A549 (cell line): ENCODE data around the gene PLCB1. TPM values are rescaled to one million over a fixed set of nuclear protein-coding genes. Genes with fewer than 3 reads are reported as not detected.
A peak's percentile ranks its signal among the peaks of the same experiment; 100 is the strongest.

Experiments used
- ATAC-seq, 2 experiments: fragments of 200-7000 bp in 1 of 2; fragments of >200 bp in 1 of 2; cut with Nextera tagmentation in 1 of 2; cut with Tn5 transposase in 1 of 2; 3 replicates each; pipeline versions ENCODE4 v1.8.0 to v1.9.1; 2018 to 2020; ENCODE audit warnings: mild to moderate bottlenecking in 1 of 2, moderate library complexity in 1 of 2
- CTCF ChIA-PET: fragments of 300-600 bp; sonication (Branson Sonifier 250); formaldehyde crosslinking; extraction: SDS; loops from one replicate; lab custom pipeline; 2021; ENCODE audit warnings: antibody characterized with exemption, inconsistent platforms; lab: Yijun Ruan, JAX
- POLR2A ChIA-PET: fragments of 350-600 bp; formaldehyde crosslinking; extraction: SDS; loops from one replicate; lab custom pipeline; 2021; ENCODE audit warnings: antibody characterized with exemption, inconsistent platforms; lab: Yijun Ruan, JAX
- DNase-seq, 2 experiments: peaks; one replicate each; pipeline versions ENCODE4 v3.0.0 to v3.0.0-alpha.2; 2011 to 2016; ENCODE audit warnings: low read depth in 1 of 2, low spot score in 1 of 2
- FAIRE-seq: peaks from 2 replicates; lab custom pipeline; 2011; peaks lifted over from hg19 to GRCh38; lab: Jason Lieb, UNC
- H3K27ac ChIP-seq, 2 experiments: fragments of >200 bp; sonication (Bioruptor Twin); formaldehyde crosslinking; 3 replicates each; pipeline ENCODE4 v1.5.1; 2016 to 2017
- H3K4me1 ChIP-seq: fragments of >200 bp; sonication (Bioruptor Twin); formaldehyde crosslinking; 3 replicates; pipeline ENCODE4 v1.6.1; 2016
- H3K4me2 ChIP-seq: fragments of >200 bp; sonication (Bioruptor Twin); formaldehyde crosslinking; 3 replicates; pipeline ENCODE4 v1.6.1; 2016
- H3K4me3 ChIP-seq: fragments of >200 bp; sonication (Bioruptor Twin); formaldehyde crosslinking; 3 replicates; pipeline ENCODE4 v1.5.1; 2016
- H3K9me3 ChIP-seq: fragments of >200 bp; sonication (Bioruptor Twin); formaldehyde crosslinking; 3 replicates; pipeline ENCODE4 v1.6.1; 2016
- BHLHE40 ChIP-seq: IDR thresholded peaks from 2 replicates; pipeline ENCODE4 v1.6.1; 2012; ENCODE audit warnings: low read depth, low read length, inconsistent platforms
- CBX2 ChIP-seq: fragments of 200-600 bp; sonication (generic); IDR thresholded peaks from 2 replicates; pipeline ENCODE4 v1.6.1; 2016; ENCODE audit warnings: low read depth, mild to moderate bottlenecking, borderline replicate concordance
- CHD2 ChIP-seq: fragments of 150-350 bp; IDR thresholded peaks from 2 replicates; pipeline ENCODE4 v1.6.1; 2014; ENCODE audit warnings: low read length; ENCODE audit not compliant: partially characterized antibody
- CHD4 ChIP-seq: fragments of 200-600 bp; sonication (generic); IDR thresholded peaks from 2 replicates; pipeline ENCODE4 v1.6.1; 2016; ENCODE audit warnings: antibody characterized with exemption, mild to moderate bottlenecking, borderline replicate concordance
- EHF ChIP-seq: fragments of 250-450 bp; sonication (Bioruptor Pico); IDR thresholded peaks from 2 replicates; pipeline ENCODE4 v1.5.0; 2020; ENCODE audit warnings: mild to moderate bottlenecking
- EHMT2 ChIP-seq: fragments of 200-600 bp; sonication (generic); IDR thresholded peaks from 2 replicates; pipeline ENCODE4 v1.6.1; 2016; ENCODE audit warnings: antibody characterized with exemption, low read depth, mild to moderate bottlenecking, moderate library complexity
- FOSB ChIP-seq: fragments of 250-450 bp; sonication (Bioruptor Pico); IDR thresholded peaks from 2 replicates; pipeline ENCODE4 v1.5.0; 2020; ENCODE audit warnings: mild to moderate bottlenecking, moderate library complexity
- GATA3 ChIP-seq: IDR thresholded peaks from 2 replicates; pipeline ENCODE4 v1.6.1; 2012; ENCODE audit warnings: borderline replicate concordance
- HDAC2 ChIP-seq: fragments of 200-600 bp; sonication (generic); IDR thresholded peaks from 2 replicates; pipeline ENCODE4 v1.6.1; 2016
- HOXA7 ChIP-seq: fragments of 250-450 bp; sonication (Bioruptor Pico); IDR thresholded peaks from 2 replicates; pipeline ENCODE4 v1.5.0; 2020; ENCODE audit warnings: mild to moderate bottlenecking, moderate library complexity
- HOXB13 ChIP-seq: fragments of 250-450 bp; sonication (Bioruptor Pico); IDR thresholded peaks from 2 replicates; pipeline ENCODE4 v1.5.0; 2020; ENCODE audit warnings: low read depth, mild to moderate bottlenecking, moderate library complexity
- JUNB ChIP-seq: fragments of >200 bp; sonication (Bioruptor Twin); formaldehyde crosslinking; IDR thresholded peaks from 2 replicates; pipeline ENCODE4 v1.6.1; 2016
- KDM1A ChIP-seq: fragments of 200-600 bp; sonication (generic); IDR thresholded peaks from 2 replicates; pipeline ENCODE4 v1.6.1; 2016; ENCODE audit warnings: low read depth, mild to moderate bottlenecking
- KDM5A ChIP-seq: fragments of 200-600 bp; sonication (generic); IDR thresholded peaks from 2 replicates; pipeline ENCODE4 v1.6.1; 2016; ENCODE audit warnings: antibody characterized with exemption, mild to moderate bottlenecking
- MAFK ChIP-seq: fragments of 450-650 bp; IDR thresholded peaks from 2 replicates; pipeline ENCODE4 v1.6.1; 2014; ENCODE audit not compliant: partially characterized antibody
- MYC ChIP-seq: IDR thresholded peaks from 2 replicates; pipeline ENCODE4 v1.6.1; 2012; ENCODE audit warnings: mild to moderate bottlenecking, inconsistent platforms, low read length, improper control_type of control experiment, borderline replicate concordance
- NPAS2 ChIP-seq: fragments of 250-450 bp; sonication (Bioruptor Pico); IDR thresholded peaks from 2 replicates; pipeline ENCODE4 v1.8.0; 2022; ENCODE audit warnings: mild to moderate bottlenecking, moderate library complexity, borderline replicate concordance
- PHF8 ChIP-seq: fragments of 200-600 bp; sonication (generic); IDR thresholded peaks from 2 replicates; pipeline ENCODE4 v1.6.1; 2016; ENCODE audit warnings: low read depth, mild to moderate bottlenecking, antibody characterized with exemption, moderate library complexity, borderline replicate concordance
- RARB ChIP-seq: fragments of 250-450 bp; sonication (Bioruptor Pico); IDR thresholded peaks from 2 replicates; pipeline ENCODE4 v1.8.0; 2021; ENCODE audit warnings: mild to moderate bottlenecking, moderate library complexity
- RCOR1 ChIP-seq: fragments of 150-350 bp; IDR thresholded peaks from 2 replicates; pipeline ENCODE4 v1.6.1; 2014; ENCODE audit warnings: antibody characterized with exemption, low read length, low read depth
- RFX5 ChIP-seq: fragments of 450-650 bp; IDR thresholded peaks from 2 replicates; pipeline ENCODE4 v1.7.1; 2014; ENCODE audit warnings: antibody characterized with exemption, mild to moderate bottlenecking, moderate library complexity
- SMC3 ChIP-seq: fragments of >200 bp; sonication (Bioruptor Twin); formaldehyde crosslinking; IDR thresholded peaks from 3 replicates; pipeline ENCODE4 v1.6.1; 2018; ENCODE audit warnings: inconsistent platforms
- SREBF2 ChIP-seq: fragments of 450-650 bp; IDR thresholded peaks from 2 replicates; pipeline ENCODE4 v1.6.1; 2014; ENCODE audit warnings: mild to moderate bottlenecking, moderate library complexity
- ZNF302 ChIP-seq: fragments of 250-450 bp; sonication (Bioruptor Pico); IDR thresholded peaks from 2 replicates; pipeline ENCODE4 v1.9.0; 2021; ENCODE audit warnings: inconsistent platforms, mild to moderate bottlenecking, moderate library complexity
- ZSCAN20 ChIP-seq: fragments of 250-450 bp; sonication (Bioruptor Pico); IDR thresholded peaks from 2 replicates; pipeline ENCODE4 v1.8.0; 2022; ENCODE audit warnings: mild to moderate bottlenecking, moderate library complexity
- WGBS: methylation state at CpG from one replicate; pipeline ENCODE4 v1.1.6; 2017; ENCODE audit errors: missing lambda C conversion rate; 5-methylcytosine and 5-hydroxymethylcytosine counted together
- polyA plus RNA-seq, 4 experiments: library from polyadenylated mRNA; depleted of rRNA in 3 of 4; stranded (reverse); fragments of >200 nt; fragmentation: RNase III in 1 of 4; extraction: RNeasy Plus Mini Kit Qiagen cat#74134 plus additional on column Dnase treatment in 1 of 4; gene quantifications; 2 replicates in 3 of 4; 3 replicates in 1 of 4; pipeline ENCODE4 v1.2.3, GENCODE V29; 2011 to 2017
- TF ChIP-seq, protein P1 (sequence below): fragments of >200 bp; sonication (Bioruptor Twin); formaldehyde crosslinking; IDR thresholded peaks from 2 replicates; pipeline ENCODE4 v1.6.1; 2016
- TF ChIP-seq, protein P2 (sequence below): fragments of 150-350 bp; IDR thresholded peaks from 2 replicates; pipeline ENCODE4 v1.6.1; 2014; ENCODE audit warnings: low read depth, mild to moderate bottlenecking, low read length
- TF ChIP-seq, protein P3 (sequence below): fragments of >200 bp; sonication (Bioruptor Twin); formaldehyde crosslinking; IDR thresholded peaks from 3 replicates; pipeline ENCODE4 v1.5.1; 2016
- TF ChIP-seq, protein P4 (sequence below): fragments of 250-450 bp; sonication (Bioruptor Pico); IDR thresholded peaks from 2 replicates; pipeline ENCODE4 v1.5.0; 2021; ENCODE audit warnings: mild to moderate bottlenecking, moderate library complexity, borderline replicate concordance

PLCB1 gene
- polyA plus RNA-seq, 2 of the 4 experiments (the other 2 are of a cell fraction): 0.97 to 6.3 TPM

DNA sequence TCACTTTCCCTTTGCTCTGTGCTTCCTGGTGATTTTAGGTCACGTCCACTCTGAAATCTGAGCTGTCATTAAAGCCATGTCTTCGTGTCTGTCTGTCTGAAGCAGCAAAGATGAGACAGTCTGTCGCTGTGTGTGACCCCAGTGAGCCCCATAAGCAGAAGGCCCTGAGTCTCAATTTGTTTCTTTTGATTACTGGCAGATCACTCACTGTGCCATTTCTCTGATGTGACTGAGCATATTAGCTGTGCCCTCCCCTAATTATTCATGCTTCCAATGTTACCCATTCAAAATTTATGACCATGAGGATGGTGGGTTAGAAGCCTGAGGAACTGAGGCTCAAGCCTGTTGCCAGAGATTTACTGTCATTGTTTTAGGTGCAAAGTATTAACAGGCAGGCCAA, 117.6 kb downstream of the PLCB1 start:
- no peak overlapping the region for H3K4me2 ChIP-seq
- no peak for DNase-seq
- H3K9me3 ChIP-seq: no peaks in the 10 kb centered on the region
- H3K27ac ChIP-seq: no peak overlapping the region
- ATAC-seq: no peak
- CTCF ChIA-PET: interaction anchor here (1.0 kb wide), 1 partner anchor 11 kb away, joined by 3 read pairs; no protein-coding TSS in a partner anchor
- TF ChIP-seq RCOR1: no peak
- TF ChIP-seq SREBF2: no peak
- TF ChIP-seq CHD2: no peak
- TF ChIP-seq MAFK: no peak
- no peak for TF ChIP-seq KDM1A
- TF ChIP-seq PHF8: no peak
- TF ChIP-seq KDM5A: no peak
- no peak for TF ChIP-seq HDAC2
- TF ChIP-seq HOXA7 (CRISPR knock-in tag): no peak
- no peak for TF ChIP-seq HOXB13 (CRISPR knock-in tag)
- TF ChIP-seq RARB (CRISPR knock-in tag): no peak
- TF ChIP-seq, all 56 proteins: peak for 0
- no peaks in the 10 kb centered on the region for H3K4me1 ChIP-seq
- WGBS: 35% methylated on average over 3 of the region's 3 CpGs
- no peak for FAIRE-seq
- POLR2A ChIA-PET: no interaction called here
- no peak overlapping the region for H3K4me3 ChIP-seq

DNA sequence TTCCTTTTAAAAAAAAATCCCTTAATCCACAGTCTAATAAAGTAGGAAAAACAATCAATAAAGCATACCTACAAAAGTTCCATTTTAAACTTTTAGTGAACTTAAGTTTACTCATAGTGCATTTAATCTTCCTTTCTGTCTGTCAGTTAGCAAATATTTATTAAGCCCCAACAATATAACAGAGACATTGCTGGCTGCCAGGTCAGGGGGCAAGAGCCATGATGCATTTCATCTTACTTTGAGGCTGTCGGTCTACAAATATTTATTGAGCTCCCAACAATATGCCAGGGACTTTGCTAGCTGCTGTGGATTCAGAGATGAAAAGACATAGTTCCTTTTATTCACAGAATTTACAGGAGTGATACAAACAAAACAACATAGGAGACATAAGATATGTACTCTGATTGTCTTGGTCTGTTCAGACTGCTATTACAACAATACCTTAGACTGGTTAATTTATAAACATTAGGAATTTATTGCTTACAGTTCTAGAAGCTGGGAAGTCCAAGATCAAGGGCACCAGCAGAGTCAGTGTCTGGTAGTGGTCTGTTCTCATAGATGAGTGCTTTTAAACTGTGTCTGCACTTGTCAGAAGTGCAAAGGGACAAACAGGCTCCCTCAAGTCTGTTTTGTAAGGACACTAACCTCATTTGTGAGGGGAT, 118.6 kb downstream of the PLCB1 start:
- FAIRE-seq: no peak
- no peaks in the 10 kb centered on the region for H3K4me1 ChIP-seq
- H3K4me2 ChIP-seq: no peak overlapping the region
- TF ChIP-seq, protein P1, sequence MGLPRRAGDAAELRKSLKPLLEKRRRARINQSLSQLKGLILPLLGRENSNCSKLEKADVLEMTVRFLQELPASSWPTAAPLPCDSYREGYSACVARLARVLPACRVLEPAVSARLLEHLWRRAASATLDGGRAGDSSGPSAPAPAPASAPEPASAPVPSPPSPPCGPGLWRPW: no peak
- peak; percentile 49; the same call in 1 of the 2 replicates for TF ChIP-seq GATA3
- no peak overlapping the region for H3K4me3 ChIP-seq
- ATAC-seq: no peak; a peak in 1 of 6 replicates
- ChIA-PET POLR2A (no interaction called here), CTCF (interaction anchor here (1.0 kb wide), 1 partner anchor 10 kb away, joined by 3 read pairs; no protein-coding TSS in a partner anchor)
- H3K9me3 ChIP-seq: no peaks in the 10 kb centered on the region
- WGBS: 6% methylated on average over 1 of the region's 1 CpG
- peak in 1 of 2 experiments; percentile 51 for DNase-seq
- no peak overlapping the region for H3K27ac ChIP-seq

DNA sequence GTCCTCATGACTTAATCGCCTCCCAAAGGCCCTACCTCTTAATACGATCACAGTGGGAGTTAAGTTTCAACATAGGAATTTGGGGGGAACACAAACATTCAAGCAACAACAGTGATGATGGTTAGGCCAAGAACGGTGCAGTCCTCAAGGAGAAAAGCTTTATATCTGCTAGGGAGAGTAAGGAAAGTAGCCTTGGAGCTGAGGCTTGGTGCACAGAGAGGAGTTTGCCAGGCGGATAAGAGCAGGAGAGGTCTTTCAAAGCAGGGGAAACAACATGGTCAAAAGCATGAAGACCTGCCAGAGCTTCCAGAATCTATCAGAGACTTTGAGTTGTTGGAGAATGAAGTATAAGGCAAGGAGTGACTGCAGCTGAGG, 119.1 kb downstream of the PLCB1 start:
- Histone ChIP-seq H3K27ac (no peak overlapping the region), H3K4me1 (no peaks in the 10 kb centered on the region), H3K4me2 (no peak overlapping the region), H3K4me3 (no peak overlapping the region), H3K9me3 (no peaks in the 10 kb centered on the region)
- ChIA-PET POLR2A (no interaction called here), CTCF (no interaction called here)
- DNase-seq: no peak
- no peak for ATAC-seq
- WGBS: 37% methylated on average over 4 of the region's 4 CpGs
- peak; percentile 32 for FAIRE-seq
- no peak for TF ChIP-seq HOXB13 (CRISPR knock-in tag)
- no peak for TF ChIP-seq EHF (CRISPR knock-in tag)
- TF ChIP-seq EHMT2: no peak
- TF ChIP-seq ZNF302 (CRISPR knock-in tag): no peak
- TF ChIP-seq RFX5: no peak
- TF ChIP-seq NPAS2: no peak
- no peak for TF ChIP-seq ZSCAN20 (CRISPR knock-in tag)
- no peak for TF ChIP-seq CBX2
- TF ChIP-seq, protein P1: no peak
- TF ChIP-seq MYC: no peak
- TF ChIP-seq, protein P2, sequence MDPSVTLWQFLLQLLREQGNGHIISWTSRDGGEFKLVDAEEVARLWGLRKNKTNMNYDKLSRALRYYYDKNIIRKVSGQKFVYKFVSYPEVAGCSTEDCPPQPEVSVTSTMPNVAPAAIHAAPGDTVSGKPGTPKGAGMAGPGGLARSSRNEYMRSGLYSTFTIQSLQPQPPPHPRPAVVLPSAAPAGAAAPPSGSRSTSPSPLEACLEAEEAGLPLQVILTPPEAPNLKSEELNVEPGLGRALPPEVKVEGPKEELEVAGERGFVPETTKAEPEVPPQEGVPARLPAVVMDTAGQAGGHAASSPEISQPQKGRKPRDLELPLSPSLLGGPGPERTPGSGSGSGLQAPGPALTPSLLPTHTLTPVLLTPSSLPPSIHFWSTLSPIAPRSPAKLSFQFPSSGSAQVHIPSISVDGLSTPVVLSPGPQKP: no peak
- TF ChIP-seq SMC3: no peak
- TF ChIP-seq PHF8: no peak
- TF ChIP-seq, protein P3, sequence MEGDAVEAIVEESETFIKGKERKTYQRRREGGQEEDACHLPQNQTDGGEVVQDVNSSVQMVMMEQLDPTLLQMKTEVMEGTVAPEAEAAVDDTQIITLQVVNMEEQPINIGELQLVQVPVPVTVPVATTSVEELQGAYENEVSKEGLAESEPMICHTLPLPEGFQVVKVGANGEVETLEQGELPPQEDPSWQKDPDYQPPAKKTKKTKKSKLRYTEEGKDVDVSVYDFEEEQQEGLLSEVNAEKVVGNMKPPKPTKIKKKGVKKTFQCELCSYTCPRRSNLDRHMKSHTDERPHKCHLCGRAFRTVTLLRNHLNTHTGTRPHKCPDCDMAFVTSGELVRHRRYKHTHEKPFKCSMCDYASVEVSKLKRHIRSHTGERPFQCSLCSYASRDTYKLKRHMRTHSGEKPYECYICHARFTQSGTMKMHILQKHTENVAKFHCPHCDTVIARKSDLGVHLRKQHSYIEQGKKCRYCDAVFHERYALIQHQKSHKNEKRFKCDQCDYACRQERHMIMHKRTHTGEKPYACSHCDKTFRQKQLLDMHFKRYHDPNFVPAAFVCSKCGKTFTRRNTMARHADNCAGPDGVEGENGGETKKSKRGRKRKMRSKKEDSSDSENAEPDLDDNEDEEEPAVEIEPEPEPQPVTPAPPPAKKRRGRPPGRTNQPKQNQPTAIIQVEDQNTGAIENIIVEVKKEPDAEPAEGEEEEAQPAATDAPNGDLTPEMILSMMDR: no peak
- TF ChIP-seq JUNB: no peak
- TF ChIP-seq BHLHE40: no peak
- TF ChIP-seq, protein P4, sequence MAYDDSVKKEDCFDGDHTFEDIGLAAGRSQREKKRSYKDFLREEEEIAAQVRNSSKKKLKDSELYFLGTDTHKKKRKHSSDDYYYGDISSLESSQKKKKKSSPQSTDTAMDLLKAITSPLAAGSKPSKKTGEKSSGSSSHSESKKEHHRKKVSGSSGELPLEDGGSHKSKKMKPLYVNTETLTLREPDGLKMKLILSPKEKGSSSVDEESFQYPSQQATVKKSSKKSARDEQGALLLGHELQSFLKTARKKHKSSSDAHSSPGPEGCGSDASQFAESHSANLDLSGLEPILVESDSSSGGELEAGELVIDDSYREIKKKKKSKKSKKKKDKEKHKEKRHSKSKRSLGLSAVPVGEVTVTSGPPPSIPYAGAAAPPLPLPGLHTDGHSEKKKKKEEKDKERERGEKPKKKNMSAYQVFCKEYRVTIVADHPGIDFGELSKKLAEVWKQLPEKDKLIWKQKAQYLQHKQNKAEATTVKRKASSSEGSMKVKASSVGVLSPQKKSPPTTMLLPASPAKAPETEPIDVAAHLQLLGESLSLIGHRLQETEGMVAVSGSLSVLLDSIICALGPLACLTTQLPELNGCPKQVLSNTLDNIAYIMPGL: no peak
- TF ChIP-seq FOSB (CRISPR knock-in tag): no peak
- TF ChIP-seq CHD4: no peak
